ENCODE data around the gene MAGT1. TPM values are rescaled to one million over a fixed set of nuclear protein-coding genes. Genes with fewer than 3 reads are reported as not detected.

Gene MAGT1
- polyA plus RNA-seq, 1 of the 3 experiments (the other 2 are of a cell fraction), result 24.1 TPM

DNA sequence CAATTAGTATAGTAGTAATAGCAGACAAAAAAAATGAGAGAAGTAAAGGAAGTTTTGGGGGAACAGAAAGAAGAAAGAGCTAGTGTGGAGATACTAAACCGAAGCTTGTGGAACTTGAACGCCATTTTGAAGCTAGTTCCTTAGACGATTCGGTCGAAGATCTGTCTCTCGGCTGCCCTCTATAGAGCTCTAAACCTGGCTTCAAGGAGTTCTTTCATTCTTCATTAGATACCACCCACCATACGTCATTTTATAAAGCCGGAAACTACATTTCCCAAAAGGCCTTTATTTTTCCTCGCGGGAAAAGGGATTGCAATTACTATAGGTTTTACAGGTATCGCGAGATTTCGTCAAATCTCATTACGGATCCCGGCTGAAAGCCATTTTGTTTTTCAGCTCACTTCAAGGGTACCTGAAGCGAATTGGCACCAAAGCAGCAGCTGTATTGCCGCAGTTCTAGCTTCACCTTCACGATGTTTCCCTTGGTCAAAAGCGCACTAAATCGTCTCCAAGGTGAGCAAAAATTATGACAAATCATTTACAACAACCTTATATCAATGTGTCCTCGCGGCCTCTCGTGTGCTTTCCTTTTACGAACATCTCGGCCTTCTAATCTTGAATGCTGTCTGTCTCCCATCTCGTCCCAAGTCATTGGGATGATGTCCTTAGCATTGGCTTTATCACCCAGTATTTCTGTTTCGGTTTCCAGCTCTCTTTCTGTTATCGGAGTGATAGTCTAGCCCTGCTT, 4.0 kb upstream of the MAGT1 start, which contains the start of gene COX7B:
Gene COX7B, plus strand, starts transcription at position 388 of the 748 bp plus-strand sequence. Its CDS starts 86 bp downstream, at position 474.
- H3K9me3 ChIP-seq, result no peaks in the 10 kb centered on the region
- 2% methylated on average over 28 of the region's 28 CpGs for WGBS (ENCODE audit: low lambda C conversion rate)
- peak within 1 kb of the TSS; percentile 83 for H3K4me2 ChIP-seq
- H3K79me2 ChIP-seq (ENCODE audit: insufficient read depth), result peaks cover 48% of the 10 kb centered on the region
- H3F3A ChIP-seq (replicated peaks; ENCODE audit: insufficient read depth), result peaks cover 27% of the 10 kb centered on the region
- H3K27ac ChIP-seq (ENCODE audit: low read depth in 2 of 2, low read length in 1 of 2), result peak within 1 kb of the TSS; percentile 85 to 92
- CTCF ChIA-PET, result interaction anchor here (0.6 to 1.8 kb wide), 12 partner anchors 10 to 741 kb away, joined by 3 to 16 read pairs (median 4); partner anchors contain the start of gene ATP7A
- no peaks in the 10 kb centered on the region for H3K9me2 ChIP-seq
- peaks cover 11 to 24% of the 10 kb centered on the region in 2 experiments for H3K36me3 ChIP-seq (replicated peaks in 1 of 2; ENCODE audit: control insufficient read depth in 1 of 2, insufficient read depth in 2 of 2, low read length in 1 of 2)
- H2AFZ ChIP-seq (ENCODE audit: low read depth), result peak within 1 kb of the TSS; percentile 99
- H4K20me1 ChIP-seq (ENCODE audit: insufficient read depth), result no peaks in the 10 kb centered on the region; the same call in 1 of the 2 replicates
- POLR2A ChIA-PET, result interaction anchor here (0.6 to 1.2 kb wide), 3 partner anchors 11 to 240 kb away, joined by 3 to 8 read pairs (median 3); partner anchors contain the start of genes ATP7A and TAF9B
- peak within 1 kb of the TSS; percentile 72 to 78 for H3K4me3 ChIP-seq (ENCODE audit: low read depth in 2 of 2, low read length in 1 of 2)
- no peaks in the 10 kb centered on the region for H3K27me3 ChIP-seq (ENCODE audit: insufficient read depth)
- H3K4me1 ChIP-seq (ENCODE audit: control insufficient read depth in 1 of 2, insufficient read depth in 2 of 2, low read depth in 1 of 2, low read length in 1 of 2), result no peaks in the 10 kb centered on the region; a peak in 1 of 4 replicates
- DNase-seq, result peak; percentile 70
- H3K9ac ChIP-seq, result peak within 1 kb of the TSS; percentile 85
- peak; percentile 72 for TF ChIP-seq RAD21 (IDR thresholded peaks at IDR 0.05; ENCODE audit: low read length)
- no peak for TF ChIP-seq TCF12 (IDR thresholded peaks at IDR 0.05)
- TF ChIP-seq, protein P1, sequence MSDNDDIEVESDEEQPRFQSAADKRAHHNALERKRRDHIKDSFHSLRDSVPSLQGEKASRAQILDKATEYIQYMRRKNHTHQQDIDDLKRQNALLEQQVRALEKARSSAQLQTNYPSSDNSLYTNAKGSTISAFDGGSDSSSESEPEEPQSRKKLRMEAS (IDR thresholded peaks at IDR 0.05; ENCODE audit: low read depth), result peak; percentile 48; the same call in 1 of the 2 replicates
- TF ChIP-seq FOSL2 (IDR thresholded peaks at IDR 0.05; ENCODE audit: borderline replicate concordance, low read depth), result no peak
- TF ChIP-seq, protein P2, sequence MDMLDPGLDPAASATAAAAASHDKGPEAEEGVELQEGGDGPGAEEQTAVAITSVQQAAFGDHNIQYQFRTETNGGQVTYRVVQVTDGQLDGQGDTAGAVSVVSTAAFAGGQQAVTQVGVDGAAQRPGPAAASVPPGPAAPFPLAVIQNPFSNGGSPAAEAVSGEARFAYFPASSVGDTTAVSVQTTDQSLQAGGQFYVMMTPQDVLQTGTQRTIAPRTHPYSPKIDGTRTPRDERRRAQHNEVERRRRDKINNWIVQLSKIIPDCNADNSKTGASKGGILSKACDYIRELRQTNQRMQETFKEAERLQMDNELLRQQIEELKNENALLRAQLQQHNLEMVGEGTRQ (IDR thresholded peaks at IDR 0.05; ENCODE audit: borderline replicate concordance, low read depth, low read length), result no peak
- peak; percentile 100 for TF ChIP-seq CHD2 (IDR thresholded peaks at IDR 0.05; ENCODE audit: low read length, partially characterized antibody)
- TF ChIP-seq, protein P3, sequence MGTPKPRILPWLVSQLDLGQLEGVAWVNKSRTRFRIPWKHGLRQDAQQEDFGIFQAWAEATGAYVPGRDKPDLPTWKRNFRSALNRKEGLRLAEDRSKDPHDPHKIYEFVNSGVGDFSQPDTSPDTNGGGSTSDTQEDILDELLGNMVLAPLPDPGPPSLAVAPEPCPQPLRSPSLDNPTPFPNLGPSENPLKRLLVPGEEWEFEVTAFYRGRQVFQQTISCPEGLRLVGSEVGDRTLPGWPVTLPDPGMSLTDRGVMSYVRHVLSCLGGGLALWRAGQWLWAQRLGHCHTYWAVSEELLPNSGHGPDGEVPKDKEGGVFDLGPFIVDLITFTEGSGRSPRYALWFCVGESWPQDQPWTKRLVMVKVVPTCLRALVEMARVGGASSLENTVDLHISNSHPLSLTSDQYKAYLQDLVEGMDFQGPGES (IDR thresholded peaks at IDR 0.05; ENCODE audit: low read depth, low read length), result no peak
- TF ChIP-seq TEAD4 (IDR thresholded peaks at IDR 0.05; ENCODE audit: borderline replicate concordance, insufficient read depth), result no peak
- TF ChIP-seq, protein P4, sequence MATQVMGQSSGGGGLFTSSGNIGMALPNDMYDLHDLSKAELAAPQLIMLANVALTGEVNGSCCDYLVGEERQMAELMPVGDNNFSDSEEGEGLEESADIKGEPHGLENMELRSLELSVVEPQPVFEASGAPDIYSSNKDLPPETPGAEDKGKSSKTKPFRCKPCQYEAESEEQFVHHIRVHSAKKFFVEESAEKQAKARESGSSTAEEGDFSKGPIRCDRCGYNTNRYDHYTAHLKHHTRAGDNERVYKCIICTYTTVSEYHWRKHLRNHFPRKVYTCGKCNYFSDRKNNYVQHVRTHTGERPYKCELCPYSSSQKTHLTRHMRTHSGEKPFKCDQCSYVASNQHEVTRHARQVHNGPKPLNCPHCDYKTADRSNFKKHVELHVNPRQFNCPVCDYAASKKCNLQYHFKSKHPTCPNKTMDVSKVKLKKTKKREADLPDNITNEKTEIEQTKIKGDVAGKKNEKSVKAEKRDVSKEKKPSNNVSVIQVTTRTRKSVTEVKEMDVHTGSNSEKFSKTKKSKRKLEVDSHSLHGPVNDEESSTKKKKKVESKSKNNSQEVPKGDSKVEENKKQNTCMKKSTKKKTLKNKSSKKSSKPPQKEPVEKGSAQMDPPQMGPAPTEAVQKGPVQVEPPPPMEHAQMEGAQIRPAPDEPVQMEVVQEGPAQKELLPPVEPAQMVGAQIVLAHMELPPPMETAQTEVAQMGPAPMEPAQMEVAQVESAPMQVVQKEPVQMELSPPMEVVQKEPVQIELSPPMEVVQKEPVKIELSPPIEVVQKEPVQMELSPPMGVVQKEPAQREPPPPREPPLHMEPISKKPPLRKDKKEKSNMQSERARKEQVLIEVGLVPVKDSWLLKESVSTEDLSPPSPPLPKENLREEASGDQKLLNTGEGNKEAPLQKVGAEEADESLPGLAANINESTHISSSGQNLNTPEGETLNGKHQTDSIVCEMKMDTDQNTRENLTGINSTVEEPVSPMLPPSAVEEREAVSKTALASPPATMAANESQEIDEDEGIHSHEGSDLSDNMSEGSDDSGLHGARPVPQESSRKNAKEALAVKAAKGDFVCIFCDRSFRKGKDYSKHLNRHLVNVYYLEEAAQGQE (IDR thresholded peaks at IDR 0.05; ENCODE audit: low read depth, low read length), result no peak
- no peak for TF ChIP-seq NRF1 (IDR thresholded peaks at IDR 0.05; ENCODE audit: low read depth, low read length)
- TF ChIP-seq FOXM1 (IDR thresholded peaks at IDR 0.05; ENCODE audit: low read depth), result no peak
- no peak for TF ChIP-seq RFX5 (IDR thresholded peaks at IDR 0.05; ENCODE audit: low read length)
- peak; percentile 61 for TF ChIP-seq RCOR1 (IDR thresholded peaks at IDR 0.05; ENCODE audit: low read length)
- TF ChIP-seq MXI1 (IDR thresholded peaks at IDR 0.05; ENCODE audit: low read depth, low read length), result peak; percentile 55; the same call in 1 of the 2 replicates
- TF ChIP-seq ELF1 (IDR thresholded peaks at IDR 0.05), result no peak
- TF ChIP-seq RXRA (IDR thresholded peaks at IDR 0.05; ENCODE audit: borderline replicate concordance, low read depth), result no peak
- TF ChIP-seq YY1 (IDR thresholded peaks at IDR 0.05; ENCODE audit: low read depth), result peak; percentile 92
- TF ChIP-seq EP300 (IDR thresholded peaks at IDR 0.05; ENCODE audit: borderline replicate concordance in 1 of 2, low read depth in 1 of 2, low read length in 1 of 2), result no peak
- TF ChIP-seq, protein P5, sequence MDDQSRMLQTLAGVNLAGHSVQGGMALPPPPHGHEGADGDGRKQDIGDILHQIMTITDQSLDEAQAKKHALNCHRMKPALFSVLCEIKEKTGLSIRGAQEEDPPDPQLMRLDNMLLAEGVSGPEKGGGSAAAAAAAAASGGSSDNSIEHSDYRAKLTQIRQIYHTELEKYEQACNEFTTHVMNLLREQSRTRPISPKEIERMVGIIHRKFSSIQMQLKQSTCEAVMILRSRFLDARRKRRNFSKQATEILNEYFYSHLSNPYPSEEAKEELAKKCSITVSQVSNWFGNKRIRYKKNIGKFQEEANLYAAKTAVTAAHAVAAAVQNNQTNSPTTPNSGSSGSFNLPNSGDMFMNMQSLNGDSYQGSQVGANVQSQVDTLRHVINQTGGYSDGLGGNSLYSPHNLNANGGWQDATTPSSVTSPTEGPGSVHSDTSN (IDR thresholded peaks at IDR 0.05), result no peak
- TF ChIP-seq, protein P6, sequence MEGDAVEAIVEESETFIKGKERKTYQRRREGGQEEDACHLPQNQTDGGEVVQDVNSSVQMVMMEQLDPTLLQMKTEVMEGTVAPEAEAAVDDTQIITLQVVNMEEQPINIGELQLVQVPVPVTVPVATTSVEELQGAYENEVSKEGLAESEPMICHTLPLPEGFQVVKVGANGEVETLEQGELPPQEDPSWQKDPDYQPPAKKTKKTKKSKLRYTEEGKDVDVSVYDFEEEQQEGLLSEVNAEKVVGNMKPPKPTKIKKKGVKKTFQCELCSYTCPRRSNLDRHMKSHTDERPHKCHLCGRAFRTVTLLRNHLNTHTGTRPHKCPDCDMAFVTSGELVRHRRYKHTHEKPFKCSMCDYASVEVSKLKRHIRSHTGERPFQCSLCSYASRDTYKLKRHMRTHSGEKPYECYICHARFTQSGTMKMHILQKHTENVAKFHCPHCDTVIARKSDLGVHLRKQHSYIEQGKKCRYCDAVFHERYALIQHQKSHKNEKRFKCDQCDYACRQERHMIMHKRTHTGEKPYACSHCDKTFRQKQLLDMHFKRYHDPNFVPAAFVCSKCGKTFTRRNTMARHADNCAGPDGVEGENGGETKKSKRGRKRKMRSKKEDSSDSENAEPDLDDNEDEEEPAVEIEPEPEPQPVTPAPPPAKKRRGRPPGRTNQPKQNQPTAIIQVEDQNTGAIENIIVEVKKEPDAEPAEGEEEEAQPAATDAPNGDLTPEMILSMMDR (IDR thresholded peaks at IDR 0.05), result peak; percentile 66
- TF ChIP-seq MEF2A (IDR thresholded peaks at IDR 0.05; ENCODE audit: borderline replicate concordance, low read depth), result no peak
- TF ChIP-seq, protein P7, sequence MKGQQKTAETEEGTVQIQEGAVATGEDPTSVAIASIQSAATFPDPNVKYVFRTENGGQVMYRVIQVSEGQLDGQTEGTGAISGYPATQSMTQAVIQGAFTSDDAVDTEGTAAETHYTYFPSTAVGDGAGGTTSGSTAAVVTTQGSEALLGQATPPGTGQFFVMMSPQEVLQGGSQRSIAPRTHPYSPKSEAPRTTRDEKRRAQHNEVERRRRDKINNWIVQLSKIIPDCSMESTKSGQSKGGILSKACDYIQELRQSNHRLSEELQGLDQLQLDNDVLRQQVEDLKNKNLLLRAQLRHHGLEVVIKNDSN (IDR thresholded peaks at IDR 0.05; ENCODE audit: borderline replicate concordance, low read depth), result no peak
- TF ChIP-seq GATA2 (CRISPR knock-in tag; IDR thresholded peaks at IDR 0.05), result no peak
- no peak for TF ChIP-seq JUND (IDR thresholded peaks at IDR 0.05)
